GM13977 (cell line): Measurements from ENCODE around the gene MYBPC1.

Source experiments
- DNase-seq: peaks from one replicate; pipeline ENCODE4 v3.0.0; 2012; ENCODE audit warnings: low spot score
- CTCF ChIP-seq: IDR thresholded peaks from 2 replicates; pipeline ENCODE4 v1.5.1; 2012; ENCODE audit warnings: mild to moderate bottlenecking, control low read depth; ENCODE audit not compliant: insufficient read depth; ENCODE audit errors: extremely low read depth, missing control alignments
- in situ Hi-C: fragments of 300-500 bp; cut with MboI; formaldehyde crosslinking; loops from one replicate; pipeline ENCODE4 v1.12.0; 2022; ENCODE audit warnings: low sequenced_read_pairs, low pct_unique_long_range_greater_than_20kb, mixed read lengths, inconsistent platforms; ENCODE audit not compliant: unreplicated experiment

The MYBPC1 gene

DNA sequence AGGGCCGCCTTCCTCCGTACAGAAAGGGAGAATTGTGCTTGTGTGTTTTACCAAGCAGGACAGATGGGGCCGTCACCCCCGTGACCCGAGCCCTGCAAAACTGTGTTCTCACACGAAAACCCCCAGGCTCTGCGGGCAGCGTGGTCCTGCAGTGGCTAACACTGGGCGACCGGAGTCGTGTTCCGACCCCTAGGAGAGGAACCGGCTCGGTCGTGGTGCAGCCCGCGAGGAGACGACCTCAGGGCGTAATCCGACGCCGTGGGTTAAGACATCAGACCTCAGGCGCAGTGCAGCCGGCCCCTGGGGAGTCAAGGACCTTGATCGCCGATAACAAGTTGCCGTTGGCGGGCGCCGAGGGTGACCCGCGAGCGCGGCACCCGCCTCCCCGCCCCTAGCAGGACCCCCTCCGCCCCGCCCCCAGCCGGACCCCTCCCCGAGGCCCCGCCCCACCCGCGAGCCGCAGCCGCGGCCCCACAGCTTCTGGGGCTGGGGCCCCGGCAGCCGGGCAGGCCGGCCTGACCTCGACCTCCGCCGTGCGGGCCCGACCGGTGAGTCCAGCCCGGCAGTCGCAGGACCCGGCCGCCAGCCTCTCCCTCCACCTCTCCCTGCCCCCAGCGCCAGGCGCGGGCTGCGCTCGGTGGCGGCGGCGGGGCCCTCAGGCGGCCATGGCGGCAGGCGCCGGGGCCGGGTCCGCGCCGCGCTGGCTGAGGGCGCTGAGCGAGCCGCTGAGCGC, 102.6 kb downstream of the MYBPC1 start, which contains the start of gene CHPT1:
Gene CHPT1, plus strand, starts transcription at position 444 of the 733 bp plus-strand sequence. Its CDS starts 222 bp downstream, at position 666.
- in situ Hi-C loops: no loop called here
- peak; percentile 82 for DNase-seq
- no peak for TF ChIP-seq CTCF

DNA sequence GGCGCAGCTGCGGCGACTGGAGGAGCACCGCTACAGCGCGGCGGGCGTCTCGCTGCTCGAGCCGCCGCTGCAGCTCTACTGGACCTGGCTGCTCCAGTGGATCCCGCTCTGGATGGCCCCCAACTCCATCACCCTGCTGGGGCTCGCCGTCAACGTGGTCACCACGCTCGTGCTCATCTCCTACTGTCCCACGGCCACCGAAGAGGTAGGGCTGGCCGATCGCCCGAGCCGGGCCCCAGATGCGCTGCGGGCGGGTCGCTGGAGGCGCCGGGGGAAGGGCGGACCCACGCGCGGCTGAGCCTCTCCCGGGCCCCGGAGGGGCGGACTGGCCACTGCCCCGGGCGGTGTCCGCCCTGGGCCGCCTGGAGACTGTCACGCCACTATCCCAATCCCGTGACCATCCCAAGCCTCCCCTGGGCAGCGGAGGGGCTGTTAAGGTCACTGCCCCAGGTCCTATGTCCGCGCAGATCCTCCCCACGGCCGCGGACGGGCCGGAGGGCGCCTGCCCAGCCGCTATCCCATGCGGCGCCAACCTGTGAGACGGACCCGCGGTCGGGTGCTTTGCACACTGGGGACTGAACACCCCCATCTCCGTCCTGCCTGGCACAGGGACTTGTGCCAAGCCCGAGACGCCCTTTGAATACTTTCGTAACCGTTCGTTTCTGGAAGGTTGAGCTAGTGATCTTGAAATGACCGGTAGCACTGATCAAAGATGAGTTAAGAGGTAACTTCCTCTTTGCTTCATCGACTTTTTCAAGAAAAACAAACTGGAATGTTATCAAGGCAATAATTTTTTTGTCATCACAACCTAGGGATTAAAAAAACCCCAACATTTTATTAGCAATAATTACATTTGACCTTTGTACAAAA, 103.4 kb downstream of the MYBPC1 start:
- DNase-seq: peak; percentile 44
- no peak for TF ChIP-seq CTCF
- in situ Hi-C loops: no loop called here

GRCh38 chr12:101698800-101699347, 104.1 kb downstream of the MYBPC1 start:
- in situ Hi-C loops: no loop called here
- DNase-seq: peak; percentile 28
- peak; percentile 34 for TF ChIP-seq CTCF

DNA sequence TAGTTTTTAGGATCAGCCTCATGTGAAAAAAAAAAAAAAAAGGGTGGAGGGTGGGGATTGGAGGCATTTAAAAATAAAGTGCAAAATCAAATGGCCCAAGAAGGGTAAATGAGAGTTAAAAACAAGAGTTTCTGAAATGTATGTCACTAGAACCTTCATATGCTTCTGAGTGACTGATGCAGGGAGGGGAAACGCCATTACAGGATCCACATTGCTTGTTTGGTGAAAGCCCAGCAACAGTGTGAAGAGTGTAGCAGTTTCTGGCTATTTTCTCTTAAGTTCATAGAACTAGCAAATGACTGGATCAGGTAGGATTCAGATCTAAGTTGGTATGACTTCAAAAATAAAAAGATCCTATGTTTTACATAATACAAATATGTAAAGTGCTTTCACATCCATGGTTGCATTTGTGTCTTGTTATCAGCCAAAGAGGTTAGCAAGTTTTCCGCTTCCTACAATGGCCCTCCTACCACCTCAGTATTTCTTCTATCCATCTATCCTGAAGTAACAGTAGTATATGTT, 105.6 kb downstream of the MYBPC1 start:
- no peak for TF ChIP-seq CTCF
- in situ Hi-C loops: no loop called here
- no peak for DNase-seq

GRCh38 chr12:101703487-101703886, 108.7 kb downstream of the MYBPC1 start:
- TF ChIP-seq CTCF: no peak
- DNase-seq: no peak
- in situ Hi-C loops: no loop called here

GRCh38 chr12:101706403-101706802, 111.6 kb downstream of the MYBPC1 start:
- TF ChIP-seq CTCF: no peak
- in situ Hi-C loops: no loop called here
- no peak for DNase-seq
